SU-DHL-6 (cell line): ENCODE measurements around the gene RFPL4A.
"Not testable (repeated sequence)": the region's sequence is repeated elsewhere in the genome, so short reads cannot be mapped to it uniquely, and the experiment has no call there.

ENCODE experiments used
- H2AFZ ChIP-seq: fragments of 200-600 bp; sonication (generic); 2 replicates; pipeline ENCODE4 v1.6.1; 2014; ENCODE audit warnings: low read depth, mild to moderate bottlenecking, moderate library complexity, mixed read lengths, antibody characterized with exemption, low read length; ENCODE audit not compliant: severe bottlenecking
- H3F3A ChIP-seq: fragments of 200-600 bp; shearing (Covaris generic); 2 replicates; pipeline ENCODE4 v1.6.0; 2016; ENCODE audit warnings: antibody characterized with exemption, mild to moderate bottlenecking; ENCODE audit not compliant: insufficient read depth
- H3K27ac ChIP-seq: fragments of 200-600 bp; sonication (generic); 2 replicates; pipeline ENCODE4 v1.5.1; 2016; ENCODE audit warnings: low read depth, mild to moderate bottlenecking, low read length, moderate library complexity, mixed read lengths
- H3K27me3 ChIP-seq: fragments of 200-600 bp; sonication (generic), shearing (Covaris generic); 2 replicates; pipeline ENCODE4 v1.6.0; 2014; ENCODE audit warnings: mild to moderate bottlenecking, low read length
- H3K36me3 ChIP-seq: fragments of 200-600 bp; sonication (generic); 2 replicates; pipeline ENCODE4 v1.6.1; 2014; ENCODE audit warnings: mild to moderate bottlenecking, low read length, mixed read lengths
- H3K4me2 ChIP-seq: fragments of 300-600, 200-600 bp; shearing (Covaris generic), sonication (generic); 2 replicates; pipeline ENCODE4 v1.6.0; 2014; ENCODE audit warnings: low read length, low read depth, mild to moderate bottlenecking; ENCODE audit not compliant: poor library complexity, severe bottlenecking
- H3K4me3 ChIP-seq: fragments of 200-600 bp; sonication (generic); 2 replicates; pipeline ENCODE4 v1.5.1; 2014; ENCODE audit warnings: antibody characterized with exemption, low read length, mild to moderate bottlenecking, mixed read lengths; ENCODE audit not compliant: insufficient read depth, poor library complexity, severe bottlenecking
- H3K79me2 ChIP-seq: fragments of 200-600 bp; sonication (generic); 2 replicates; pipeline ENCODE4 v1.6.1; 2014; ENCODE audit warnings: mild to moderate bottlenecking, low read length, moderate library complexity; ENCODE audit not compliant: insufficient read depth
- H3K9ac ChIP-seq: fragments of 200-600 bp; sonication (generic); 2 replicates; pipeline ENCODE4 v1.7.0; 2014; ENCODE audit warnings: mild to moderate bottlenecking, low read length
- H3K9me2 ChIP-seq: fragments of 200-600 bp; sonication (generic); replicated peaks from 2 replicates; pipeline ENCODE4 v1.6.1; 2014; ENCODE audit warnings: low read length; ENCODE audit not compliant: insufficient read depth
- H3K9me3 ChIP-seq: fragments of 200-600 bp; sonication (generic); 2 replicates; pipeline ENCODE4 v1.6.1; 2014; ENCODE audit warnings: low read length, mixed read lengths; ENCODE audit not compliant: insufficient read depth
- H4K20me1 ChIP-seq: fragments of 200-600 bp; sonication (generic); 2 replicates; pipeline ENCODE4 v1.6.1; 2014; ENCODE audit warnings: low read depth, mild to moderate bottlenecking, antibody characterized with exemption, low read length, moderate library complexity, mixed read lengths
- CTCF ChIP-seq: fragments of 200-600 bp; sonication (generic); IDR thresholded peaks from one replicate; pipeline ENCODE4 v1.5.1; 2017; ENCODE audit warnings: antibody characterized with exemption, mild to moderate bottlenecking, low read length, moderate library complexity; ENCODE audit not compliant: insufficient read depth, poor library complexity, severe bottlenecking
- EZH2phosphoT487 ChIP-seq: fragments of 200-600 bp; sonication (generic), shearing (Covaris generic); conservative IDR thresholded peaks from 2 replicates; pipeline ENCODE4 v1.6.1; 2018; ENCODE audit warnings: mild to moderate bottlenecking, antibody characterized with exemption, low read length, moderate library complexity, mixed read lengths

Gene RFPL4A

DNA sequence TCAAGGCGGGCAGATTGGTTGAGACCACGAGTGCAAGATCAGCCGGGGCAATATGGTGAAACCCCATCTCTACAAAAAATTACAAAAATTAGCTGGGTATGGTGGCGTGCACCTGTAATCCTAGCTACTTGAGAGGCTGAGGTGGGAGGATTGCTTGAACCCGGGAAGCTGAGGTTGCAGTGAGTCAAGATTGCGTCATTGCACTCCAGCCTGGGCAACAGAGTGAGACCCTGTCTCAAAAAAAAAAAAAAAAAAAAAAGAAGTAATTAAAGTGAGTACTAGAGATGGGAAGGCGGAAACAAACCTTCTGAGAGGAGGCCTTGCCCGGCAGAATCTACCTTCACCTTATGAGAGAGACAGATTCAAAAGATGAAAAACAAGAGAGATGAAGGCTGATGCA, 35.4 kb upstream of the RFPL4A start:
- no peaks in the 10 kb centered on the region for H3K9me2 ChIP-seq
- no peak overlapping the region for H3K27ac ChIP-seq
- H4K20me1 ChIP-seq, result no peaks in the 10 kb centered on the region
- no peaks in the 10 kb centered on the region for H3K36me3 ChIP-seq
- H2AFZ ChIP-seq, result no peak overlapping the region
- H3K79me2 ChIP-seq, result no peaks in the 10 kb centered on the region
- TF ChIP-seq EZH2phosphoT487, result no peak
- no peak for TF ChIP-seq CTCF
- H3K9ac ChIP-seq, result no peak overlapping the region
- H3K27me3 ChIP-seq, result no peaks in the 10 kb centered on the region
- H3K4me2 ChIP-seq, result no peak overlapping the region
- peaks cover 11% of the 10 kb centered on the region; the same call in 1 of the 2 replicates for H3K9me3 ChIP-seq
- H3K4me3 ChIP-seq, result no peak overlapping the region
- no peaks in the 10 kb centered on the region for H3F3A ChIP-seq

- not testable (repeated sequence) for H3K9ac ChIP-seq, H3K27ac ChIP-seq, H3K36me3 ChIP-seq, H3F3A ChIP-seq, H4K20me1 ChIP-seq, H3K9me2 ChIP-seq, H3K79me2 ChIP-seq, H3K9me3 ChIP-seq, H3K4me3 ChIP-seq, H3K27me3 ChIP-seq, H2AFZ ChIP-seq, H3K4me2 ChIP-seq
Observed at GRCh38 chr19:55730378-55730777, 28.5 kb upstream of the RFPL4A start.

GRCh38 chr19:55738302-55738701, 20.6 kb upstream of the RFPL4A start, which contains the start of gene NLRP9:
Gene NLRP9, minus strand, starts transcription at chr19:55738402. Its CDS starts 28 bp downstream, at chr19:55738374.
- Histone ChIP-seq H3K79me2 (no peaks in the 10 kb centered on the region), H3K9me3 (no peaks in the 10 kb centered on the region), H4K20me1 (no peaks in the 10 kb centered on the region), H3K9me2 (no peaks in the 10 kb centered on the region), H3K27me3 (no peaks in the 10 kb centered on the region), H3K9ac (no peak within 1 kb of the TSS), H3K4me2 (no peak within 1 kb of the TSS), H3K36me3 (no peaks in the 10 kb centered on the region), H3K27ac (no peak within 1 kb of the TSS), H2AFZ (no peak within 1 kb of the TSS), H3K4me3 (no peak within 1 kb of the TSS), H3F3A (no peaks in the 10 kb centered on the region)
- TF ChIP-seq CTCF (no peak), EZH2phosphoT487 (no peak)

- no peak overlapping the region for H2AFZ ChIP-seq
- no peaks in the 10 kb centered on the region for H4K20me1 ChIP-seq
- no peaks in the 10 kb centered on the region for H3K79me2 ChIP-seq
- H3K27me3 ChIP-seq, result no peaks in the 10 kb centered on the region
- H3K9ac ChIP-seq, result no peak overlapping the region
- H3F3A ChIP-seq, result no peaks in the 10 kb centered on the region
- no peak overlapping the region for H3K27ac ChIP-seq
- no peaks in the 10 kb centered on the region for H3K9me2 ChIP-seq
- TF ChIP-seq CTCF (no peak), EZH2phosphoT487 (no peak)
- no peak overlapping the region for H3K4me3 ChIP-seq
- H3K4me2 ChIP-seq, result no peak overlapping the region
- no peaks in the 10 kb centered on the region for H3K9me3 ChIP-seq
- no peaks in the 10 kb centered on the region for H3K36me3 ChIP-seq
Observed at GRCh38 chr19:55750715-55751114, 8.2 kb upstream of the RFPL4A start.
